Left hindlimb (tissue), 1 donor: ENCODE measurements around the gene DEAF1.
A peak's percentile ranks its signal among the peaks of the same experiment; 100 is the strongest.

Experiments
- DNase-seq: peaks from one replicate; pipeline ENCODE4 v3.0.0-alpha.2; 2018

Gene DEAF1

DNA sequence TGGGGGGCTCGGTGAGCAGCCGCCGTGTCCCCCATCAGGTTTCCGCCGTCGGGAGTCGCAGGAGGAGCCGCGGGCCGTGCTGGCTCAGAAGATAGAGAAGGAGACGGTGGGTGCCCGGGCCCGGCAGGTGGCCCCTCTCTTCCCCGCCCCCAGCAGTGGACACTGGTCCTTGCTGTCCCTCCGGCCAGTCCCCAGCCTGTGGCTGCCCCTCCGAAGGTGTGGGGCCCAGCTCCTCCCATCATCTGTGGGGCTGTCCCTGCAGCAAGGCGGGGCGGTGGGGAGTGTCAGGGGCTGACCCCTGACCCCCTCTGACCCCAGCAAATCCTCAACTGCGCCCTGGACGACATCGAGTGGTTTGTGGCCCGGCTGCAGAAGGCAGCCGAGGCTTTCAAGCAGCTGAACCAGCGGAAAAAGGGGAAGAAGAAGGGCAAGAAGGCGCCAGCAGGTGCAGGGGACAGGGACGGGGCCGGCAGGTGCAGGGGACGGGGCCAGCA lies 26.3 kb upstream of the DEAF1 start:
- DNase-seq, result no peak

DNA sequence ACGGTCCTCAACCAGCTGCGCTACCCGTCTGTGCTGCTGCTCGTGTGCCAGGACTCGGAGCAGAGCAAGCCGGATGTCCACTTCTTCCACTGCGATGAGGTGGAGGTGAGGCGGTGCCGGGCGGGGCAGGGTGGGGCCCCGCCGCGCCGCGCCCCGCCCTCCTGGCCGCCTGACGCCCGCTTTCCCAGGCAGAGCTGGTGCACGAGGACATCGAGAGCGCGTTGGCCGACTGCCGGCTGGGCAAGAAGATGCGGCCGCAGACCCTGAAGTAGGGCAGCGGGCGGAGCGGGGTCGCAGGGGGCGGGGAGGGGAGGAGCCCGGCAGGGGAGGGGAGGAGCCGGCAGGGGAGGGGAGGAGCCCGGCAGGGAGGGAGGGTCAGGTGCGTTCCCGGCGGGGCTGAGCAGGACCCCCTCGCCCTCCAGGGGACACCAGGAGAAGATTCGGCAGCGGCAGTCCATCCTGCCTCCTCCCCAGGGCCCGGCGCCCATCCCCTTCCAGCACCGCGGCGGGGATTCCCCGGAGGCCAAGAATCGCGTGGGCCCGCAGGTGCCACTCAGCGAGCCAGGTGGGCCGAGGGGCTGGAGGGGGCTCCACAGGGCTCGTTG lies 25.7 kb upstream of the DEAF1 start:
- peak; percentile 48 for DNase-seq

DNA sequence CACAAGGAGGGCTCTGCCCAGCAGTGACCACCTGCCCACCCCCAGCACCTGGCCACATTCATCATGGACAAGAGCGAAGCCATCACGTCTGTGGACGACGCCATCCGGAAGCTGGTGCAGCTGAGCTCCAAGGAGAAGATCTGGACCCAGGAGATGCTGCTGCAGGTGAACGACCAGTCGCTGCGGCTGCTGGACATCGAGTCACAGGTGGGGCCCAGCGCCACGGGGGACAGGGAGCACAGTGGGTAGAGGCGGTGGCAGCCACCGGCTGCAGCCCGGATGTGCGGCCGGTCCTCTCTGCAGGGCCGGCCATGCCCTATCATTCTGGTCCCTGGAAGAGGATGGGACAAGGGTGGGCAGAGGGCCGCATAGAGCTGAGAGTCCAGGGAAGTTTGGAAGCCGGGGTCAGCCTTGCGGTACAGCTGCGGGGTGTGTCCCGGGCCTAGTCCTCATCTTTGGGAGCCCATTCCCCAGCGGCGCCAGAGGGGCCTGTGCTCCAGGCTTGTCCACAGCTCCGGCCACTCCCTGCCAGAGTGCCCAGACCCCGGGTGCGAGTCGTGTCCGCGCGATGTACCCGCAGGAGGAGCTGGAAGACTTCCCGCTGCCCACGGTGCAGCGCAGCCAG lies 25.1 kb upstream of the DEAF1 start:
- DNase-seq, result no peak

DNA sequence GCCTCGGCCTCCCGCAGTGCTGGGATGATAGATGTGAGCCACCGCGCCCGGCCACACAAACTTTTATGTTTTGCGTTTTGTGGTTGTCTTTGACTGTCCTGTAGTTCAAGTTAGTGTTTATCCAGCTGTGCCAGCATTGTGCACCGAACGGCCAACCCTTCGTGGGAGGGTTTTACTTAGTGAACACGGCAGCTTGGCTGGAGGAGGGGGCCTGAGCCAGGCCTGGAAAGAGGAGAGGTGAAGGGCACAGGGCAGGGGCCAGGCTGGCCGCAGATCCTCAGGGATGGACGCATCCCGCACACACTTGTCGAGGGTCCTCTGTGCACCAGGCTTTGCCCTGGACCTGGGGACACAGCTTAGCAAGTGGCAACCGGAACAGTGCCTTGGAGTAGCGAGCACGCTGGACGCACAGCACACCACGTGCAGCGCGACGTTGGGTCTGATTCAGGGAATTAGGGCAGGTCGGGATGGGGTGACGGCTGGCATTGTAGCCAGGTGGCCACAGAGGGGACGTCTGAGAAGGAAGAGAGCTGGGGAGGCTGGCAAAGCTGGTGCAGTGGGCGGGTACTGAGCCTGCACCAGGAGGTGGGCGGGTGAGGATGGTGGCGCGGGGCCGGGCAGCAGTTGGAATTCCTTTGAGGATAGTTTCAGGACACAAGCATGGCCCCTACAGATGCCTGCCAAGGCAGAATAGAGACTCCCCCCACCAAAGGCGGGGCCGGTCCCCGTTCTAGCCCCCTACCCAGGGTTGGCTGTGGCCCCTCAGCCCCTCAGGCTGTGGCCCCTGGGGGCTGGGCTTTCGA lies 24.4 kb upstream of the DEAF1 start:
- DNase-seq, result no peak

DNA sequence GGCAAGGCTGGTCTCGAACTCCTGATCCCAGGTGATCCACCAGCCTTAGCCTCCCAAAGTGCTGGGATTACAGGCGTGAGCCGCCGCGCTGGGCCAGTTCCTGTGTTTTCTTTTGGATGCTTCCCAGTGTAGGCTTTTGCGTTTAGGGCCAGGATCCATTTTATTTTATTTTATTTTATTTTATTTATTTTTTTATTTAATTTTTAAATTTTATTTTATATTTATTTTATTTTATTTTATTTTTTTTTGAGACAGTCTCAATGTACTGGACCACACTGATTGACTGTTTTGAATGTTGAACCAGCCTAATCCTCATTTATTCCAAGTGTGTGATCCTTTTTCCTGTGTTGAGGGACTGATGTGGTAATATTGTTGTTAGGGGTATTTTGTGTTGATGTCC lies 19.4 kb upstream of the DEAF1 start:
- no peak for DNase-seq

DNA sequence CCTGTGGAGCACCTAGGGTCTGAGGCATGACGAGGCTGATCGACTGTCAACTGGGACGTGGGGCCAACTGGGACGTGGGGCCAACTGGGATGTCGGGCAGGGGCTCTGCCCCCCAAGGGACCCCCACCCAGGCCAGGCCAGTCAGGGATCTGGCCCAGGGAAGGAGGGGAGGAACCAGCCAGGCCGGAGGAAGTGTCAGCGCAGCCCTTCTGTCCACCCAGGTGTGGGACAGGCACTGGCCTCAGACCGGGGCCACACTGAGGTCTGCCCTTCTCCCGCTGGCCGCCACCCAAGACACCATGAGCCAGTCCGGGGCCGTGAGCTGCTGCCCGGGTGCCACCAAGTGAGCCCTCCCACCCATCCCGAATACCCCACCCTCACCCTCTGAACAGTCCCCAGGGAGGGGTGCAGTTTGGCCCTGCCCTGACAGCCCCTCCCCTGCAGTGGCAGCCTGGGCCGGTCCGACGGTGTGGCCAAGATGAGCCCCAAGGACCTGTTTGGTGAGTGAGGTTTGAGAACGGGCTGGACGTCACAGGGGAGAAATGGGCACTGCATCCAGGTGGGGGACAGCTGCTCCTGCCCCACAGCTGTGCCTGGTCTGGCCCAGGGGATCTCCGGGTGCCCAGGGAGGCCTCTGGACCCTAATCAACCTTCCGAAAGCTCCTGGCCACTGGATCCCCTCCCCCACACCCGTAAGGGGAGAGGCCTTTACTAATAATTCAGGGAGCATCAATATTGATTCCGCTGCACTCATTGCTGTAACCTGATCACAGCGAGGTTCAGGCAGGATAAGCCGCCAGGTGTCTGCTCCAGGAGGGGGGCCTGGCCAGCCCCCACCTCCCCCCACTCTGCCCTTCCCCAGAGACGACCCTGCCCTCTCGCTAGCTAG lies 14.3 kb upstream of the DEAF1 start:
- peak; percentile 33 for DNase-seq

DNA sequence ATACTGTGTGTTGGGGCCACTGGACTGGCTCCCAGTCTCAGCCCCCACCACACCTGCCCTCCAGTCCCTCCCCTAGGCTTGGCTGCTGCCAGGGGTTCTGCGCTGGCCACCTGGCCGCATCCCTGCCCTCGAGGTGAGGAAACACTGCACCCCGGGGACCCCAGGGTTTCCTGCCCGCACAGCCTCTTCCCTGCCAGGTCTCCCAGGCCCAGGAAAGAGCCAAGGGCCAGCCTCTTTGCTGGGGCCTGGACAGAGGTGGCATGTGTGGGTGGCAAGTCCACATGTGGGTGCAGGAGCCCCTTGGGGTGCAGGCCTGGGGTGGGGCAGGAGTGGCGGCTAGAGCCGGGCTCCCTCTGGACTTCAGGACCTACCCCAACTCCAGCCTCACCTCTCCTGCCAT lies 13.5 kb upstream of the DEAF1 start:
- peak; percentile 29 for DNase-seq

DNA sequence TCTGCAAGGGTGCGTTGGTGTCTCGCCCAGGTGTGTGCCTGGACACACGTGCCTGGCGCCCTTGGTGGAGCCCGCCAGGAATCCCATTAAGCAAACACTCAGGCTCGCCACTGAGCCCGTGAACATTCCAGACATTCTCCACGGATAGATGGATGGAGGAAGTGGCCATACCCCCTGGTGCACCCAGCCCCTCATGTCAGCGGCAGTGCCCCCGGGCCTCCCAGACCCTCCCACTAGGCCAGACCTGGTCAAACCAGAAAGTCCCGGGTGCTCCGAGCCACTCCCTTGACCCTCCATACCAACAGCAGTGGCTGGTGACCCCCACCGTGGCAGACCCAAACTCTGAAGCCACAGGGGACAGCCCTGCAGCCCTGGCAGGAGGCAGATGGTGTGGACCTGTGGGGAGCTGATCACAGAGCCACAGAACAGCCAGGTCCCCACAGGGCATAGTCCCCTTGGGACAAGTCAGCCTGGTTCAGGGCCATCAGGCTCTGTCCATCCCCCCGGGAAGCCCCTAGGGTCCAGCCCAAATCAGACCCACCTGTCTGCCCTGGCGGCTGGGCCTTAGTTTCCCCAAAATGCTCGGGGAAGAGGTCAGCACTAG lies 12.9 kb upstream of the DEAF1 start:
- peak; percentile 28 for DNase-seq

DNA sequence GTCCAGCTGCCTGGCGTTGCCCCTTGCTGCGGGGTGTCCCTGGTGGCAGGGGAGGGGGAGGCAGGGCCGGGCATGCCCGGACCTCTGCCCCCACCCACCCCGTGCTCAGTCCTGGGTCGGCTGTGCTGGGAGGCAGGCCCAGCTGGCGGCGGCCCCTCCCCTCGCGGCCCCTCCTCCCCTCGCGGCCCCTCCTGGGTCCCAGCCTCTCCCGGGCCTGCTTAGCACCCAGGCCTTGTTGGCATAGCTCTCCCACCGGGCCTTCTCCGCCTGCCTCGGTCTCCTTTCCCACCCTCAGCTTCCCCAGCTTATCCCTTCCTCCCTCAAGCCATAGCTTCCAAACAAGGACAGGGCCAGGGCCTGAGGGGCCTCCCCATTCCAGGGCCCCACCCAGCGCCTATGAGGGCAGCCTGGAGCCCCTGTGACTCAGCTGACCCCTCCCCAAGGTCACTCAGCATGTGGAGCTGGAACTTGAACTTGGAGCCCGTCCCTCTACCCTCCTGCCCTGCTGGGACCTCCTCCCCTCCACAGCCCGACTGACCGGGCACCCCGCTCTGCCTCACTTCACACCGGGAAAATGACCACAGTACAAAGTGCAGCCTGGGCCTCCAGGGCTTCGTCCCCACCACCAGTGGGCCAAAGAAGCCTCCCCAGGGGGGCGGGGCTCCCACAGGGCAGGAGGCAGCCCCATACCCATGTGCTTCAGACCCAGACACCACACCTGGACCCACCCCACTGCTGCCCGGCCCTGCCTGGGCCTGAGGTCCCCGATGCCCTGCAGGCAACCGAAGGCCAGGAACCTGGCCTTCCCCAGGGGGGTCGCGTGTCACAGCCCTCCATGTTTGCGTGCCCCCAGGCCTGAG lies 12.2 kb upstream of the DEAF1 start:
- no peak for DNase-seq

DNA sequence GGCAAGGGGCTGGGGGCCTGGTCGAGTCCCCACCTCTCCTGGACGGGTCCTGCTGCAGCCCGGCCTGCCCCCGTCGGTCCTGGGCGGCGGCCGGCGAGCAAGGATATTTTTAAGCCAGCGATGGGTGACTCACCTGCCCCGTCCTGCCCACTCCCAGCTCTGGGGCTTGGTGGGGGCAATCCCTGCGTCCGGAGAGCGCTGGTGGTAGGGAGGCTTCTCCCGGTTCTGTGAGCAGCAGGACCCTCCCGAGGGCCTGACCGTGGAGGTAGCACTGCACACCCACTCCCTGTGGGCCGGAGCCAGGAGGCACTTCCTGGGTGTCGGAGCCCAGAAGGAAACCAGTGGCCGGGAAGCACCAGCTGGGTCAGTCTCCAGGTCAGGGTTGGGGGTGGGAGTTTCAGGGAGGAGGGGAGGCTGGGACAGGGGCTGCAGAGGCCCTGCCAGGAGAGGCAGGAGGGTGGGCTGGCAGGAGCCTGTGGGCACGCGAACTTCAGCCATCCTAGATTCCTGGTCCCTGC lies 11.5 kb upstream of the DEAF1 start:
- DNase-seq, result peak; percentile 43

DNA sequence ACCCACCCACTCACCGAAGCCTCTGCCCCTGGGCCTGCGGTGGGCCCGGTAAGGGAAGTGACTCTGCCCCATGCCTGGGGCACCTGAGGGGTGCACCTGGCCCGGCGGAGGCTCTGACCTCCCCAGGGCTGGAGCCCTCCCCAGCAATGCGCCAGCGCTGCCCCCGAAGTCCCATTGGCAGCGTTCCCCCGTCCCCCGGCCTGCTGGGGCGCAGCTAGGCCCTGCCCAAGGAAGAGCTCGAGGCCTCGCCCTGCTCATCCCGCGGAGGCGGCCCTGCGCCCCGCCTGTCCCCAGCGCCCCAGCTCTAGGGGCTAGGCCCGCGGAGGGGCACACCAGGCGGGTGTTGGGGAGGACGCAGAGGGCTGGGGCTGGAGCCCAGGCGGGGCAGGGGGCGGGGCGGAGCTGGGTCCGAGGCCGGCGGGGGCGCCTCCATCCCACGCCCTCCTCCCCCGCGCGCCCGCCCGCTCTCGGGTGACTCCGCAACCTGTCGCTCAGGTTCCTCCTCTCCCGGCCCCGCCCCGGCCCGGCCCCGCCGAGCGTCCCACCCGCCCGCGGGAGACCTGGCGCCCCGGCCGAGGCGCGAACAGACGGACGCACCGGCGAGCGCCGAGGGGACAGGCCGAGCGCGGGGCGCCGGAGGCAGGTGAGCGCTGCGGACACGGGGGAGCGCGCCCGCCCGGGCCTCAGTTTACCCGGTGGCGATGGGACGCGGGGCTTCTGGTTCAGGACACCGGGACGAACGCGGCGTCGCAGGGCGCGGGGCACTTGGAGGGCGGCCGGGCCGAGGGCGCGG lies 10.8 kb upstream of the DEAF1 start, which contains the start of gene EPS8L2:
TSS of gene EPS8L2 (plus strand) at position 586 of the 793 bp plus-strand sequence. CDS start 3,177 bp downstream, outside the sequence.
- peak; percentile 35 for DNase-seq

DNA sequence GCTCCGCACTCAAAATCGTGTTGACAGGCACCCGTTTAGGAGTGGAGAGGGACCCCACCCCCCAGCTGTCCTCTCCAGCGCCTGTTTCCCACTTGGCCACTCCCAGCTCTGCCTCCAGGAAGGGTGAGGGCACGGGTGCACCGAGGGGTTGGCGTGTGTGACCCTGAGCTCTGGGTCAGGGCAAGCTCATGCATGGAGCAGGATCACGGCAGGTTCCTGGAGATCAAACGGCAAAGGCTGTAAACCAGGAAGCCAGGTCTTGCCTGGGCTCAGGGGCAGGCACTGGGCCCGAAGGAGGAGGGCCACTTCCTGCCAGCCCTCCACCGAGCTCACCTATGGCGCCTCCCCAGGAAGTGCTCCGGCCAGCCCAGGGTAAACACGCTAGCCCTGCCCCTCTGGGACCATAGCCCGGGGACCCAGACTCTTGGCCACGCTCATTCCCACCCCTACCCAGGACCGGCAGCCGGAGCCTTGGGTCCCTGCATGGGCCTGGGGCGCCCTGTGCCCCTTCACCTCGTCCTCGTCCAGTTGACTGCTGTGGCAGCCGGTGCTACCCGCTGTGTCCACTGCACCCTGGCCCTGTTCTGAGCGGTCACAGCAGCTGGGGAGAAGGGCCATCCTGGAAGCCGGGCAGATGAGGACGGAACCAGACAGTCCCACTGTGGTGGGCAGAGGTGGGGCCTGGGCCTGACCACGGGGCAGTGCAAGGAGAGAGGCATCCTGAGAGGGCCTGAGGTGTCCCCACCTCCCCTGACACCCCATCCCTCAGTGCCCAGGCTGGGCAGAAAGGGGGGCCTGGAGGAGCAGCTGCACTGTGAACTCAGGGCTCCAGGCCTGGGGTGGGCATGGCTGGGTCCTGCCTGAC lies 10.0 kb upstream of the DEAF1 start:
- DNase-seq, result peak; percentile 25

DNA sequence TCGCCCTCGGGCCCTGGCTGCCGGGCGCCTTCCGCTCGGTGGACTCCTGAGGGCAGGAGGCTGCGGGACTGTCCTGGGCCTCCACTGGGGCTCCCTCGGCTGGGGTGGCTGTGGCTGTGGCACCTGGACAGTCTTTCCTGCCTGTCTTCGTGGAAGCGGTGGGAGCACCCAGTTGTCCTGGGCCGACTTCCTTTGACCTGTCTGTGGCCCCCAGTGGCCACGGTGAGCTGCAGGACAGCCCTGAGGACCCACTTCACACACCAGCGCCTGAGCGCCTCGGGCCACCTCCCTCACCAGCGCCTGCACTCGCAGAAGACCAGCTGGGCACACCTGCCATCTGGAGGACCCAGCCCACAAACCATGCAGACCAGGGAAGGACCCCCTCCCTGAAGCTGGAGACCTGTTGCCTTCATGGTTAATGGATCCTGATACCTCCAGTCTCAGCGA lies 9.2 kb upstream of the DEAF1 start:
- no peak for DNase-seq

DNA sequence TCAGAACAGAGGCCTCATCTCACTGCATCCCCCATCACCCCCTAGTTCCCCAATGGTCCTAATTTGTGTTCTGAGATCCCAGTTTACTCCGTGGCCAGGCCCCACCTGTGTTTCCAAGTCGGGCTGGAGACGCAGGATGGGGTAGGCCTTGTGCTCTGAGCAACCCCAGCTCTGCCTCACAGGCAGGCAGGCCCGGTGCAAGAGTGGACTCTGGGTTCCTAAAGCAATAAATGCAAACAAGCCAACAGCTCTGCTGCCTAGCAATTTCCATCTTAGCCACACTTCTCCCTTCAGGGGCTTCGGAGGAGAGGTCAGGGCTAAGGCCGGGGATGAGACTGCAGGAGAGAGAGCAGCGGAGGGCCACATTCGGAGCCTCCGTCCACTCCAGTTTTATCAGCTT lies 8.5 kb upstream of the DEAF1 start:
- DNase-seq, result no peak

DNA sequence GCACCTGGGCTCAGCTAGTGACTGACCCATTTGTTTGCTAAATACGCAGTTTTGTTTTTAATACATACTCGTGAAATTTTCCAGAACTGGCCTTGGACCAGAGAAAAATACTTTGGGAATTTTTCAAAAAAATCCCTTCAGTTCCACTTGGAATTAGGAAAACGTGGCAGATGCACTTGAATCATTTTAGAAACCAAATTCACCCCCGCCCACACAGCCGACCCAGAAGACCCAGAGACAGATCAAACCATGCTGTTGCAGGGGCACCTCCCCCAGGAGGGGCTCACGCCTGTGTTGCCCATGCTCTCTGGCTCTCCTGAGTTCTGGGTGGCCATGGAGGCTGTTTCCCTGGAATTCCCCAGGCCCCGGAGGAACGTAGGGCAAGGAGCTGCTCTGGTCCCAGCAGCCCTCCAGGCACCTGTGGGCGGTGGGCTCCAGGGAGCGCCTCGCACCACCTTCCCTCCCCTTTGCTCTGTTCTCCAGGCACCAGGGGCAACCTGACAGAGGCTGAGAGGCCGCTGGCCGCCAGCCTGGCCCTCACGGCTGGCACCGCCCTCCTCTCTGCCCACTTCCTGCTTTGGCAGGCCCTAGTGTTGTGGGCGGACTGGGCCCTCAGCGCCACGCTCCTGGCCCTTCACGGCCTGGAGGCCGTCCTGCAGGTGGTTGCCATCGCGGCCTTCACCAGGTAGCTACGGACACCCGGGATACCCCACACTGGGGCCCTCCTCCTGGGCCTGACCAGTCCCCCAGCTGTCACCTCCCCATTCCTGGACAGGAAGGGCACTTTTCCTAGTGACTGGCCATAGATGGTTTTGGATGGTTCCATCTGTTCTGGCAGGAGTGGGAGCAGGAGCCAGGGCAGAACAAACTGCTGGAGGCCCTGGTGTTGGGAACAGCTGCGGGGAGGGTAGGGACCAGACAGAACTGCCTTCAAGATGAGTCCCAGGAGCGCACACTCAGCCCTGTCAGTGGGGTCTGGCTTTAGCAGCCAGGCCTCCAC lies 7.7 kb upstream of the DEAF1 start:
- no peak for DNase-seq

DNA sequence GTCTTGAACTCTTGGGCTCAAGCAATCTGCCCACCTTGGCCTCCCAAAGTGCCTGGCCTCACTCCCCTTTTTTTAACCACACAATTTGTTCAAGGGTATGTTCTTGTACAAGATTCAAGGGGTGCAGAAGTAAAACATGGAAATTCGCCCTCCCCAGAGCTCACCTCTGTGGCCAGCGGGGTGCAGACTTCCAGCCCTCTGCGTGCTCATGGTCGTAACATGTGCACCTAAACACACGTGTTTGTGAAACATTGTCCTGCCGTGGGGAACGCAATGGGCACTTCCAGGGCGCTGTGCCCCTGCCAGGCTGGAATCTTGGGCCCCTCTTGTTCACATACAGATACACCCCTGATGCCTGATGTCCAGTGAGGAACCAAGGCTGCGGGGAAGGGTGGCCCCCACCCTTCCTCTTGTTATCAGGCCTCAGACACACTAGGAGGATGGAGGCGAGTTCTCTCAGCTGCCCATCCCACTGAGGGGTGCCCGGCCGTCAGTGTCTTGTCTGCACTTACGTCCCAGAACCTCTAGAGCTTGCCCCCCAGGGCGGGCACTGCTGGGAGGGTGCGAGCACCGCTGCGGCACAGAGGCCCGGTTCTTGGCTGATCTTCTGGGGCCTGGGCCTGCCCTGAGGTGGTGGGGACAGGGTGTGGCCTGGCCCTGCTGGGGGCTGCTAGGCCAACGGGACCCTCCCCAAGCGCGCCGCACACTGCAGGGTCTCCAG lies 6.9 kb upstream of the DEAF1 start:
- no peak for DNase-seq

DNA sequence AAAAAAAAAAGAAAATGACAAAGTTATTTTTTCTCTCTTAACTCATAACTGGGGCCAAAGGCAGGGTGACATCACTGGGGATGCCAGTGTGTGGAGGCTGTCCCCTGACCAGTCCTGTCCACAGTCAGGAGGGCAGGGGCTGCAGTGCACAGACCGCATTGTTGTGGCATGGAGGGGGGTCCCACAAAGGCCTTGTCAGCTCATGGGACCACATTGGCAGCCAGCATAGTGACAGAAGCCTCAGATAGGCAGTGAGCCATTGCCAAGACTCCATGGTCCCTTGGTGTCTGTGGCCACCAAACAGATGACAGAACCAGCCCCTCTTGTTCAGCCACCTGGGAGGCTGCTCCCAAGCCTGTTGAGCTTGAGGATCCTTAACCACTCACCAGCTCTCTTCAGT lies 4.7 kb upstream of the DEAF1 start:
- DNase-seq, result no peak
